Measurements from ENCODE around the gene C22orf39.
"Not testable (repeated sequence)": the region's sequence is repeated elsewhere in the genome, so short reads cannot be mapped to it uniquely, and the experiment has no call there.

The C22orf39 gene

DNA sequence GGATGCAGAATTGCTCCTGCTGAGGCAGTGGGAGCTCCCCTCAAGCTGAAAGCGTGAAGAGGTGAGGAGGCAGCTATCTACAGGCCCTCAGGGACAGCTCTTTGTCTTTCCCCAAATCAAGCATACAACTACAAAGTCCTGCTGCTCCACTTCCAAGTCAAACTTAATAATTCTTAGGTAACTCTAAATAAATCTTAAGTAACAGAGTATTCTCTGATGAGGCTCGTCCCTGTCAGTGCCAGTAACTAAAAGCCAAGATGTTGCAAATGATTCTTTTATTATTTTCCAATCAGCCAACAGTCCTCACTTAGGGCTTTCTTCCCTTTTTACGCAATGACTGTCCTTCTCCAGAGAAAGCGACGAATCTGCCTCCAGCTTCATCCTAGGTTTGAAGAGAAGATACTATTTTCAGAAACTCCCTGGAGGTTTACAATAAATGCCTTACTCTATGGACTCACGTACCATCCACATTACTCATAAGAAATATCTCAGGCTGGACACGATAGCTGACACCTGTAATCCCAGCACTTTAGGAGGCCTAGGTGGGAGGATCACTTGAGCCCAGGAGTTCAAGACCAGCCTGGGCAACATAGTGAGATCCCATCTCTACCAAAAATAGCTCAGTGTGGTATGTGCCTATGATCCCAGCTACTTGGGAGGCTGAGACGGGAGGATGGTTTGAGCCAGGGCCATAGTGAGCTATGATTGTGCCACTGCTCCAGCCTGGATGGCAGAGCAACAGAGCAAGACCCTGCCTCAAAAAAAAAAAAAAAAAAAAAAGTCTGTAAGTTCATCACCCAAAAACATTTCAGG, 3.1 kb upstream of the C22orf39 start:
- no peak for DNase-seq

- DNase-seq: no peak
Observed at GRCh38 chr22:19449422-19449767, 1.9 kb upstream of the C22orf39 start.

DNA sequence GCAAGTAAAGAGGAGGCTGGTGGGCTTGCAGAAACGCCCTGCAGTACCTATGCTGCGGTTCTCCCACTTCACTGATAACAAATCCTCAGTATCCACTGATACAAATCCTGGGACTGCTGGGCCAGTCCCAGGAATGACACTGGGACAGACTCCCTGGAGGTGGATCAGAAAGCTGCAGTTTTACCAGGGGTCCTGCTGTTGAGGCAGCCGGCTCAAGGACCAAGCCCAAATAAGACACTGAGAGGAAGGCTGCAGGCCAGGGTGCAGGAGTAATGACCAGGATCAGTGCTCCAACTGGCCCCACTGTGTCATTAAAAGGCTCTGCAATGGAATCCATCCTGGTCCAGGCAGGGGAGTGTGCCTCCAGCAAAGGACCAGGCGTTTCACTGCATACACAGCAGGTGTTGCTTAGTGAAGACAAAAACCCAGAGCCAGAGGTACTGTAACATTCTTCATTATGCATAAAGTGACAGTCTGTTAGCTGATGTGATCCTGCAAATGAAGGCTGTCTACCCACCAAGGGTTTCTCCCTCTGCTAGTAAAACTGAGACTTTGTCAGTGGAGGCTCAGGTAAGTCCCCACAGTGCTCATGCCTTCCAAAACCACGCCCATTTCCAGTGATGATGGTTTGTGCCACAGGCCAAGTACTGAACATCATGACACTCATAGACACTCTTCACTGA, 1.4 kb upstream of the C22orf39 start:
- DNase-seq: peak; percentile 66

DNA sequence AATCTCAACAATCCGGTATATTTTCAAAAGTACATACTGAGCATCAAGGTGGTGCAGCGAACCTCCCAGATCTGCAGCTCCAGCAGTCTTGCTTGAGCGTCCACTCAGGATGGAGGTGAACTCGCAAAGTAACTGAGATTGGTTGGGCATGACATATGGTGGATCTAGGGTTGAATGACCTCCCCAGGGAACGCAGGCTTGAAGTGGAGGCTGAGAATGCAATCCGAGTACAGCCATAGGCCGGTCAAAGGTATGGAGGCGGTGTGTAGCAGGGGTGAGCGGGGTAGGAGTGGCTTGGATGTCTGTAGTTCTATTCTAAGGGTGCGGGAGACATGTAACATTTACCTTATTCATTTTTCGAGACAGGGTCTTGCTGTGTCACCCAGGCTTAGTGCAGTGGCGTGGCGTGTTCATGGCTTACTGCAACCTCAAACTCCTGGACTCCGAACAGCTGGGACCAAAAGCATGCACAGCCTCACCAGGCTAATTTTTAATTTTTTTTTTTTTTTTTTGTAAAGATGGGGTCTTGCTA, 631 bp upstream of the C22orf39 start:
- peak; percentile 62 for DNase-seq

DNA sequence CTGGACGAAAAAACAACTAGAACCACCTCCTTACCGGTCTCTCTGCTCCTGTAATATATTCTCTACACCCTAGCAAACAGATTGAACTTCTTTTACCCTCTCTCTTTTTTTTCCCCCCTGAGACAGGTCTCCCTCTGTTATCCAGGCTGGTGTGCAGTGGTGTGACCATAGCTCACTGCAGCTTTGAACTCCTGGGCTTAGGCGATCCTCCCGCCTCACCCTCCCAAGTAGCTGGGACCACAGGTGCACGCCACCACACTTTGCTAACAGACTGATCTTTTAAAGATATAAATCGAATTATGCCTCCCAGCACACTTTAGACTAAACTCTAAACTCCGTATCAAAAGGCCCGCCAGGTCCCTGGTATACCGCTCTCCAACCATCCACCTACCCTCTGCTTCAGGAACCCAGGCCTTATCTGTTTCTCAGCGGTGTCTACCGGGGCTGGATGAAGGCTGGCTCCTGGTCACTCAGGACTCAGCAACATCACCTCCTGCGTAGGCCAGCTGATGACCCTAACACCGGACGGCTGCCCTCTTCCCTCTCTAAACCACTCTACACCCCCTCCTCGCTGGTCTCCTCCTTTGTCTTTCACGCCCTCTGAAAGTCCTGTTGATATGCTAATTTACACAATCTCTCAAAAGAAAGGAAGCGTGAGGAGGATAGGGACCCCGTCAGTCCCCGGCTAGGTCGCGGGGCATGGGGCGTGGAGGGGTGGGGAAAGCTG, 745 bp downstream of the C22orf39 start:
- no peak for DNase-seq

- DNase-seq: peak; percentile 18
Observed at GRCh38 chr22:19445279-19445982, 2.1 kb downstream of the C22orf39 start.

DNA sequence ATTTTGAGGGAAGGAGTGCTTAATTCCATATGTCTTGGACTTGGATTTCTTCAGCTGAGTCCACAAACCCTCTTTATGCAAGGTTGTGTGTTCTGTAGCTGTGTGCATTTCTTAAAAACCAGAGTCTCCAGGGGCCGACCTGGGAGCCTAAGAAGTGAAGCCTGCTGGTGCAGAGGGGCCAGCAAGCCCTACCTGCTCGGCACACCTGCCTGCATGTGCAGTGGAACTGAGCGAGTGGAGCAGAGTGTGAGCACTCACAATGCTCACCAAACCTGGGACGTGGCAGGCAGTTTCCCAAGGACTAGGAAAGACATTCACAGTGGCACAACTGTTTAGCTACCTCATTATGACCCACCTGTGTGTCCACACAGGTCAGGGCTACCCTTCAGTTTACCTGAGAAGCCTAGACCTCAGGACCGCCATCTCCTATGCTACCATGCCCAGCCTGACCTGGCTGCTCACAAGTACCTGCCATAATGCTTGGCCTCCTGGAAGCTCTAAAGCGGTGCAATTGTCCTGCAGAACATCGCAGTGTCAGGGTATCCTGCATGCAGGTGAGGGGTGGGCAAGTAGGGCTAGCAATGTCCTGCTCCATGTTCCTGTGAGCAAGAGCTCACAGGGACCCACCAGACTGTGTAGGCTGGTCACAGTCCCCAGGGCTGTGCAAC, 3.8 kb downstream of the C22orf39 start:
- DNase-seq: no peak

- no peak for DNase-seq
Observed at GRCh38 chr22:19442166-19442565, 5.3 kb downstream of the C22orf39 start.

DNA sequence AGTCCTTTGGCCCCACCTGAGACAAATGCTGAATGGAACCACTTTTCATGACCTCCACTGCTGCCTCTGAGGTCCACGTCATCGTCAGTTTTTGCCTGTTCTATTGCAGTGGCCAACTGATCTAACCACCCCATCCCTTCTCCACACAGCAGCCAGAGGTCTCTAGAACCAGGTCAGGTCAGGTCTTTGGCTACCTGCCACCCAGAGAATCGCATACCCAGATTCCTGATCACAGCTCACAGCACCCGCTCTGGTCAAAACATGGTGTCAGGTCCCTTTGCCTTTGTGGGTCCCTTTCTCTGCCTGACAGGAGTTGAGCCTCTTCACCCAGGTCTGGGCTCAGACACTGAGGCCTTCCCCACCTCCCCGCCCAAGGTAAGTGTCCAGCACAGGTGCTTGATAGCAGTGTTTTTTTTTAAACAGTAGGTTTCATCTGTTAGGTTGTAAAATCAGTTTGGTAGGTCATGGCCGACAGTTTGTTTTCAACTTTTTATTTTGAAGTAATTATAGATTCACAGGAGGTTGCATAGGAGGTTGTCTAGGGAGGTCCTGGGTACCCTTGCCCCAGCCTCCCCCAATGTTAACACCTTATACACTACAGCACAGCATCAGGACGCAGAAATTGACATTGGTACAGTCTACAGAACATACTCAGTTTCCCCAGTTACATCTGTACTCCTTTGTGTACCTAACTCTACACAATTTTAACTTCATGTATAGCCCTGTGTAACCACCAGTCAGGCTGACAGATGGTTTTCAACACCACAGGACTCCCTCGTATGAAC, 6.9 kb downstream of the C22orf39 start:
- no peak for DNase-seq

- no peak for DNase-seq
Observed at GRCh38 chr22:19438298-19438697, 9.2 kb downstream of the C22orf39 start.

GRCh38 chr22:19436444-19437161, 10.9 kb downstream of the C22orf39 start:
- not testable (repeated sequence) for DNase-seq

DNA sequence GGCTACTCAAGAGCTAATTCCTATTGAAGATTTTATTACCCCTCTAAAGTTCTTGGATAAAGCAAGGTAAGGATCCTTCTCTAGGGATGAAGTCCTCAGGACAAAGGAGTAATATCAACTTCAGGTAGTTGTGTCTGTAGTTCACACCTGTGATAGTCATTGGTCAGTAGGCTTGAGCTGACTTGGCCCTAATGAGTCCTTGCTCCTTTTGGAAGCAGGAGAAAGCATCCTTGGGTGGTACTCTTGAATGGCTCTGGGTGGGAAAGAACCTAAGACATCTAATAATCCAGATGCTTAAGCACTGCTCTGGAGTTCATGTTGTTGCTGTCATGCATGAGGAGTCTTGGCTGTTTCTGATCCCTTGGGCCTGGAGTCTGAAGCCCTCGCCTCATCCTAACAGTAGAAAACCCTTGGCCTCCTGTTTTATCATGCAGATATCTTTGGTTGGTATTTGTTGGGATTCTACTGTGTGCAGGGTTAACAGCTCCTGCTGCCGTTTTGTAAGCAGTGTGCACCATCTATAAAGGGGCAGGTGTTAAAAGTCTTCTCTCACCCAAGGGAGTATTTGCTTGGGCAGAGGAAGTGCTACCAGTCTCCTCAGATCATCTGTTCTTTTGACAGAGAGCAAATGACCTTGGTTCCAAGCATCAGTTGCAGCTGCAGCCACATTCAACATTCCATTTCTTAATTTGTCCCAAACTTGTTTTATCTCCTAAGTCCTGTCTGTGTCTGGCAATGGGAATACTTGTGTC, 12.5 kb downstream of the C22orf39 start:
- DNase-seq: no peak

DNA sequence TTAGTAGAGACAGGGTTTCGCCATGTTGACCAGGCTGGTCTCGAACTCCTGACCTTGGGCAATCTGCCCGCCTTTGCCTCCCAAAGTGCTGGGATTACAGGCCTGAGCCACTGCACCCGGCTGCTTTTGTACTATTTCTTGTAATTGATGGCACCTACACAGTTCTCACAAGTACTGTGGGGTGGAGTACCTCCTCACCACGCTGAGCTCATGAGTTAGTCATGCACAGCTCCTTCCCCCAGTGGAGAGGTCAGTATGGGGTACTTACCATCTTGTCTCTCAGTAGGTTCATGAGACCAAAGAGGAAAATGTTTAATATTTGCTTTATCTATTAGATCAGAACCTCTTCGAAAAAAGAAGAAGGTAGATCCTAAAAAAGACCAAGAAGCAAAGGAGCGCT, 13.1 kb downstream of the C22orf39 start:
- DNase-seq: no peak

DNA sequence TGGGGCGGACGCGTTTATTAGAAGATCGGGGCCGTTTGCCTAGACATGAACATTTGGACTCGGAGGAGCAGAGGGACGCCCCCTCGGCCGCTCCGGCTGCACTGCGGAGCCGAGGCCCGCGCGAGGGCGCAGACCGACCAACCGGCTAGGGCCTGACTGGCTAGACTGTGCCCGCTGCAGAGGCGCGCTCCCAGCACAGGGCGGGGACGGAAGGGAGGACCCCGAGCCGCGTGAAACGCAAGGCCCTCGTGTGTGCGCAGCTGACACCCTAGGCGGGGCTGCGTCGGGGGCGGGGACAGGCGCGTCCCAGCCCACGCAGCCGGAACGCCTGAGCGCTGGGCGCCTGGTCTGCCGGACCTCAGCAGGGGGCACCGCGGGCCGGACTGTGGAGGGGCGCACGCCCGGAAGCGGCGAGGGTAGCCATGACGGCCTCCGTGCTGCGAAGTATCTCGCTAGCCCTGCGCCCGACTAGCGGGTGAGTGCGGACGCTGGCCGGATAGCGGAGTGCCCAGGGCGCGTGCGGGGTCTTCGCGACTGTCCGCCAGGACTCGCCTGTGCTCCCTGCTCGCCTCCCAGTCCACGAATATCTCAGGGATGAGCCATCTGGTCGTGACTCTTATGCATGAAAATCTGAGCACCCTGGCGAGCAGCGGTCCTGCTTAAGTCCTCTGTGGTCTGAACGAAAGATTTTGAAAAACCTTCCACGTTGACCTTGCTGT, 15.2 kb downstream of the C22orf39 start, which contains the start of gene MRPL40:
Gene MRPL40 (plus strand): TSS at position 413 of the 719 bp plus-strand sequence. CDS start 10 bp downstream, at position 423.
- DNase-seq: peak; percentile 95

DNA sequence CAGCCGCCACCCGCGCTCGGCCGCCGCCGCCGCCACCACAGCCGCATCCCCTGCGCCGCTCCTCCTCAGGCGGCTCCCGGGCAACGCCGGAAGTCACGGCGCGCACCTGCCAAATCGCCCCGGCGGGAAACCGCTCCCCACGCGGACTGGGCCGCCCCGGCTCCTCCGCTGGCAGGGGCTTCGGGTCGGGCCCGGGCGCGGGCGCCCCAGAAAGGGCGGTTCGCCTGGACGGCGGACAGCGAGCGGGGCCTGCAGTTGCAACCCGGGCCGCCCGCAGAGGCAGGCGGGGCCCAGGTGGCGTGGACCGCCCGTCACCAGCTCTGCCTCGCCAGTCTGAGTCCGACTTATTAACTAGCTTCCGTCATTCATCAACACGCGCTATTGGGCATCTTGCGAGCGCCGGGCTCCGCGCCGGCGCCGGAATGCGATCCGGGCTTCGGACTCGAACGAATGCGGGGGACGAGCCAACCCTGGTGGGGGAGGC, 15.8 kb downstream of the C22orf39 start, which contains the start of gene HIRA:
Gene HIRA (minus strand): TSS at position 85 of the 484 bp plus-strand sequence. CDS start 257 bp downstream, outside the sequence.
- DNase-seq: peak; percentile 98

DNA sequence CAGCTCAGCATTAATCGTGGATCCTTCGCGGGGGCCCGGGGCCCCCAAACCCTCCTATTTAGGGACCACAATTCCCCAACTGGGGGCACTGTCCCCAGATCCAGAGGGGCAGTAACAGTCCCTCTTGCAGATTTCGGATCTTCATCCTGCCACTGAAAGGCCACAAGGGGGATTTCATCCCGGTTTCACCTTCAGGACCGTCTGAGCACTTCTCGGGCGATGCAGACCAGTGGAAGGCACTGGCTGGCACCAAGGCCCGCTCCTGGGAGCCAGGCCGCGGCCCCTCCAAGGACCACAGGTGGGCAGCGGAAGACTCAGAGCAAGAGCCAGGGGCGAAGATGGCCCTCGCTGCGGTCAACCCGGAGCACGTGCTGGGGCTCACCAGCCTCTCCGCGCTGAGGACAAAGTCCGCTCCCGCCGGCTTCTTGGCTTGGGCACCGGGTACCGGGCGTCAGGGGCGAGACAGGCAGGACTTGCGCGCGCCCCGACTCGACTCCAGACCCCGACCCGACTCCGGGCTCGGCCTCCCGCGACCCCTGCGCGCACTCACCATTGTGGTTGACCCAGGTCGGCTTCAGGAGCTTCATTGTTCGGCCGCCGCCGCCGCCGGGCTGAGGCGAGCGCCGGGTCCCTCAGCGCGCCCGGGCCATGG, 16.5 kb downstream of the C22orf39 start:
- peak; percentile 71 for DNase-seq

DNA sequence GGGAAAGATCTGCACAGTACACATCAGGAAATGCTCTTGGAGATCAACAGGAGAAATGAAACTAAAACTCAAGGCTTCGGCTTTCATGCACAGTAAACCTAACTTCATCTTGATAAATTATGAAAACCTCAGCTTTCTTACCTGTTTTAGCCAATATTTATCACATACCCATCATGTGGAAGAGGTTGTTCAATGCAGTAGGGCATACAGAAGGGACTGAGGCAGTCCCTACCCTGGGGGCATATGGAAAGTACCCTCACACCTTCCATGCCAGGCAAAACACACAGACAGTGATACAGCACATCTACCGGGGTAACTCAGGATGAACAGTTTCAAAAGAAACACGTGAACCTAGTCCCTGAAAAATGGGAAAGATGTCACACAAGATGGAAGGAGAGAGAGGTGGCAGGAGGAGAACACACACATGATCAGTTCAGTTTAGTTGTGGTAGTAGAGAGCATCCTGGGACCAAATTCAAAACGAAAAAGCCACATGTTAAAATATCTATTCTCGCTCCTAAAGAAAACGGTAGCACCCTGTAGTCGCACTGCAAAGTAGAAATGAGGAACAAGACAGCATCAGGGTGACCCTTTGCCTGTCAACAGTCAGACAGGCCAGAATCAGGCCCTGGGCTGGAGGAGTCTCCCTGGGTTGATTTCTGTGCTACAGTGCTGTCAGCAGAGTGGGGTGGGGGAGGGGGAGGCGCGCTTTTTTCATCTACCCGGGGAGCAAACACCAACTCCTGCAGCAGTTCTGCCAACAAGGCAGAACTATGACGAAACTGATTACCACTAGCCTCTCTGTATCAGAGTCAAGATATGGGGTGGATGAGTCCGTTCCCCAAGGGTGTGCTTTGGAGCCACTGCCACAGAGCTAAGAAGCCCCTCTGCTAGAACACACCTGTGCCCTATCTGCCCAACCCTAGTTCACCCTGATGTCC, 17.3 kb downstream of the C22orf39 start:
- peak; percentile 67 for DNase-seq
